WERI-Rb-1 (cell line): ENCODE measurements around the gene LAMA4.

Source experiments
- DNase-seq: peaks from one replicate; pipeline ENCODE4 v3.0.0-alpha.2; 2020
- H3K27ac ChIP-seq: fragments of 250-450 bp; sonication (Bioruptor Pico); 2 replicates; pipeline ENCODE4 v1.5.1; 2020; ENCODE audit warnings: mild to moderate bottlenecking, moderate library complexity
- H3K27me3 ChIP-seq: fragments of 250-450 bp; sonication (Bioruptor Pico); 2 replicates; pipeline ENCODE4 v1.5.1; 2021; ENCODE audit warnings: mild to moderate bottlenecking, low read depth, moderate library complexity; ENCODE audit not compliant: insufficient read depth, severe bottlenecking
- H3K36me3 ChIP-seq: fragments of 250-450 bp; sonication (Bioruptor Pico); 2 replicates; pipeline ENCODE4 v1.5.1; 2020; ENCODE audit warnings: mild to moderate bottlenecking, moderate library complexity
- H3K4me3 ChIP-seq: 2 replicates; pipeline ENCODE4 v1.5.1; 2011; ENCODE audit warnings: low read depth, mild to moderate bottlenecking, control low read depth, low read length
- H3K9me3 ChIP-seq: fragments of 250-450 bp; sonication (Bioruptor Pico); 2 replicates; pipeline ENCODE4 v1.5.1; 2021; ENCODE audit warnings: mild to moderate bottlenecking, moderate library complexity; ENCODE audit not compliant: severe bottlenecking
- CTCF ChIP-seq: IDR thresholded peaks from 2 replicates; pipeline ENCODE4 v1.5.1; 2011; ENCODE audit warnings: low read depth, mild to moderate bottlenecking, control low read depth, inconsistent platforms, low read length

Gene LAMA4

GRCh38 chr6:112153926-112154607 is 100.3 kb downstream of the LAMA4 start:
- H3K9me3 ChIP-seq: no peaks in the 10 kb centered on the region
- no peak overlapping the region for H3K4me3 ChIP-seq
- no peak for TF ChIP-seq CTCF
- no peak for DNase-seq
- no peaks in the 10 kb centered on the region for H3K27me3 ChIP-seq
- H3K36me3 ChIP-seq: no peaks in the 10 kb centered on the region
- H3K27ac ChIP-seq: no peak overlapping the region

- DNase-seq: no peak
- no peak for TF ChIP-seq CTCF
- Histone ChIP-seq H3K36me3 (no peaks in the 10 kb centered on the region), H3K27ac (no peak overlapping the region), H3K9me3 (no peaks in the 10 kb centered on the region), H3K4me3 (no peak overlapping the region), H3K27me3 (no peaks in the 10 kb centered on the region)
Observed at GRCh38 chr6:112150363-112150762, 104.0 kb downstream of the LAMA4 start.

- Histone ChIP-seq H3K9me3 (no peaks in the 10 kb centered on the region), H3K36me3 (no peaks in the 10 kb centered on the region), H3K27ac (no peak overlapping the region), H3K27me3 (no peaks in the 10 kb centered on the region), H3K4me3 (no peak overlapping the region)
- TF ChIP-seq CTCF: no peak
- no peak for DNase-seq
Observed at GRCh38 chr6:112149719-112150263, 104.6 kb downstream of the LAMA4 start.

GRCh38 chr6:112149236-112149635 is 105.1 kb downstream of the LAMA4 start:
- DNase-seq: no peak
- Histone ChIP-seq H3K27ac (no peak overlapping the region), H3K27me3 (no peaks in the 10 kb centered on the region), H3K9me3 (no peaks in the 10 kb centered on the region), H3K36me3 (no peaks in the 10 kb centered on the region), H3K4me3 (no peak overlapping the region)
- no peak for TF ChIP-seq CTCF

GRCh38 chr6:112148103-112148502 is 106.3 kb downstream of the LAMA4 start:
- no peaks in the 10 kb centered on the region for H3K27me3 ChIP-seq
- DNase-seq: no peak
- no peak overlapping the region for H3K27ac ChIP-seq
- H3K36me3 ChIP-seq: no peaks in the 10 kb centered on the region
- H3K9me3 ChIP-seq: no peaks in the 10 kb centered on the region
- no peak overlapping the region for H3K4me3 ChIP-seq
- TF ChIP-seq CTCF: no peak
